Renal pelvis (tissue), 12 donors: ENCODE data around the gene P2RY2. TPM values are rescaled to one million over a fixed set of nuclear protein-coding genes. Genes with fewer than 3 reads are reported as not detected.

ENCODE experiments used
- DNase-seq: peaks from one replicate; pipeline ENCODE4 v3.0.0-alpha.2; 2013
- long read RNA-seq, 16 experiments: transcript quantifications; one replicate each; lab custom pipeline, GENCODE V29; 2026
- polyA plus RNA-seq, 3 donors: library from polyadenylated mRNA; unstranded; fragments of 120-200 nt; gene quantifications; one replicate each; pipeline ENCODE4 v1.2.1, GENCODE V29; 2013; ENCODE audit not compliant: insufficient read length in 3 of 3

The P2RY2 gene
- under 1 TPM; 0.84 to 0.93 (median 0.93) TPM for polyA plus RNA-seq
- long read RNA-seq, donor 1: 0 reads
- long read RNA-seq, donor 2, partial matches to known transcripts: 0 of 2 reads
- long read RNA-seq, donor 2, other reads (novel, unspliced or antisense): 0 of 2 reads
- long read RNA-seq, donor 3: 0 reads
- long read RNA-seq, donor 4, partial matches to known transcripts: 0 of 1 reads
- long read RNA-seq, donor 4, other reads (novel, unspliced or antisense): 0 of 1 reads
- long read RNA-seq, donor 5: 0 reads
- long read RNA-seq, donor 6: 0 reads
- long read RNA-seq, donor 7, partial matches to known transcripts: 0 of 1 reads
- long read RNA-seq, donor 7, other reads (novel, unspliced or antisense): 0 of 1 reads
- long read RNA-seq, donor 8: 0 reads
- long read RNA-seq, donor 9: 0 reads
- long read RNA-seq, donor 10: 0 reads
- long read RNA-seq, donor 11: 0 reads
- long read RNA-seq, donor 12, partial matches to known transcripts: 0 of 1 reads
- long read RNA-seq, donor 12, other reads (novel, unspliced or antisense): 0 of 1 reads
- long read RNA-seq, donor 13: 0 reads
- long read RNA-seq, donor 14: 0 reads
- long read RNA-seq, donor 15: 0 reads
- long read RNA-seq, donor 16: 0 reads

- DNase-seq: peak; percentile 42
Measured at GRCh38 chr11:73218106-73218829, at the start of gene P2RY2. P2RY2 (plus strand) TSS chr11:73218281; CDS start chr11:73234160, 15,879 bp downstream.

GRCh38 chr11:73168925-73169579, 49.0 kb upstream of the P2RY2 start:
- DNase-seq: no peak

- DNase-seq: no peak
Measured at GRCh38 chr11:73170140-73170539, 47.9 kb upstream of the P2RY2 start.

GRCh38 chr11:73171436-73172161, 46.5 kb upstream of the P2RY2 start:
- no peak for DNase-seq

GRCh38 chr11:73172992-73173656, 45.0 kb upstream of the P2RY2 start:
- no peak for DNase-seq

- no peak for DNase-seq
Measured at GRCh38 chr11:73173755-73174494, 44.2 kb upstream of the P2RY2 start.

GRCh38 chr11:73174495-73174791, 43.6 kb upstream of the P2RY2 start:
- DNase-seq: no peak

- DNase-seq: peak; percentile 24
Measured at GRCh38 chr11:73175551-73176144, 42.4 kb upstream of the P2RY2 start.

- DNase-seq: no peak
Measured at GRCh38 chr11:73176145-73176873, 41.8 kb upstream of the P2RY2 start.

- DNase-seq: no peak
Measured at GRCh38 chr11:73176874-73177155, 41.3 kb upstream of the P2RY2 start.

- no peak for DNase-seq
Measured at GRCh38 chr11:73177380-73177777, 40.7 kb upstream of the P2RY2 start.

- DNase-seq: peak; percentile 62
Measured at GRCh38 chr11:73177778-73178539, 40.1 kb upstream of the P2RY2 start.

GRCh38 chr11:73178681-73179080, 39.4 kb upstream of the P2RY2 start:
- no peak for DNase-seq

- DNase-seq: no peak
Measured at GRCh38 chr11:73182824-73183321, 35.2 kb upstream of the P2RY2 start.

GRCh38 chr11:73184953-73185671, 33.0 kb upstream of the P2RY2 start:
- DNase-seq: peak; percentile 30

GRCh38 chr11:73185680-73186293, 32.3 kb upstream of the P2RY2 start:
- DNase-seq: no peak

GRCh38 chr11:73186294-73186850, 31.7 kb upstream of the P2RY2 start:
- no peak for DNase-seq
